CD1c-positive myeloid dendritic cell (primary cell): ENCODE results near the gene GSE1.

Source experiments
- DNase-seq: peaks from one replicate; pipeline ENCODE4 v3.0.0-alpha.2; 2016; ENCODE audit errors: extremely low spot score

The GSE1 gene

DNA sequence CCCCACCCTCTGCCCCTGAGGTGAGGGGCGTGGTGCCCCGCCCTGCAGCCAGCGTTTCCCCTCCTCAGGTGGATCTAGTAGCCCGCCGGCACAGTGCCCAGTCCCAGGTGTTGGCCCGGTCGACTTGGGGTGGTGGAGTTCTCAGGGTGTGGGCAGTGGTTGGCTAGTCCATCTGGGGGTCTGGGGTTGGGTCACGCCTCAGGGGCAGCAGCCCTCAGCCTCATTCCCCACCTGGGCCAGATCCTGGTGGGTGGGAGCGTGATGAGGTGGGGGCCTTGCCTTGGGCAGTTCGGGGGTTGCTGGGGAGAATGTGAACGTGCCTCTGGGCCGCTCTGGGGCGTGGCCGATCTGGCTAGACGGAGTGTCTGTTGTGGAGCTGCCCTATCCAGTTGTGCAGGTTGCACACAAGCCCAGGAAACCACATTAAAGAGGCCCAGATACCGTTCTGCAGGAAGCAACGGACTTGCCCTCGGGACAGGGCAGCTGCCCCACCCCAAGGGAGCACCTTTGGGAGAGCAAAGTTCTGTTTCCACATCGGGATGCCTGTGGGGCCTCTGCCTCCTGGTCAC lies 32.0 kb downstream of the GSE1 start:
- DNase-seq: no peak

DNA sequence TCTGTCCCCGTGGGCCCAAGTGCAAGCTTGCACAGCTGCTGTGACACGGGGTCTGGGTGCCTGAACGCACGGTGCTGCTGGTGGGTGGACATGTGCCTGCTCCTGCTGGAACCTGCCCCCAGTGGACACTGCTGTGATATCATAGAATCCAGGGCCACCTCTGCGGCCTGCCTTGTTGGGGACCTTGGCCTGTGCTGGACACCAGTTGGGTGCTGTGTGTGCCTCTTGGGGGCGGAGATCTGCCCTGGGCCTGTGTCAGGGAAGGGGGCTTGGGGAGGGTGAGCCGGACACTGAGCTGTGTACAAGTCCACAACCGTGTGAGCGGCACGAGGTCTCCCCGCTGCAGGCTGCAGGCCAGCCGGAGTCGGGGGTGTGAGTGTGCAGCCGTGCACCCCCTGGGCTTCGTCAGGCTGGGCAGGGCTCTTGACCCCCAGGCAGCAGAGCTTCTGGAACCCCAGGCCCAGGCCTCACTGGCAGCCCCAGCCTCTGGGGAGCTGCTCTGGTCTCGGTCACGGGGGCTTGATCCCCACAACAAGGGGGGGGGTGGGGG lies 33.3 kb downstream of the GSE1 start:
- DNase-seq: no peak

DNA sequence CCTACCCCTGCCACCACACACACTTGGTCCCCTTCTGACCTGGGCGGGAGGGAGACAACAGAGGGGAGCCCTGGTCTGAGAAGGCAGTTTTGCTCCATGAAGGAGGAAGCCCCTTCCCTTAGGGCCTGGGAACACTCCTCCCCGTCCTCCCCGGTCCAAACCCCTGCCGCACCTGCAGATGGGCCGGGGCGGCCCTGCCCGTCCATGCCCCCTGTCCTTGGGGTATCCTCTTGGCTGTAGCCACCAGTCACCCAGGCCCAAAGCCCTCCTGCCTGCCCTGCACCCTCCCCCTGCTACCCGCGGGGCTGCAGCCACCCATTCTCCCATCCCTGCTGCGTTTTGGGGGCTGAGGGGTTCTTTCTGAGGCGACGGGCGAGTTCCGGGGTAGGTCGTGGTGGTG lies 33.9 kb downstream of the GSE1 start:
- DNase-seq: no peak

DNA sequence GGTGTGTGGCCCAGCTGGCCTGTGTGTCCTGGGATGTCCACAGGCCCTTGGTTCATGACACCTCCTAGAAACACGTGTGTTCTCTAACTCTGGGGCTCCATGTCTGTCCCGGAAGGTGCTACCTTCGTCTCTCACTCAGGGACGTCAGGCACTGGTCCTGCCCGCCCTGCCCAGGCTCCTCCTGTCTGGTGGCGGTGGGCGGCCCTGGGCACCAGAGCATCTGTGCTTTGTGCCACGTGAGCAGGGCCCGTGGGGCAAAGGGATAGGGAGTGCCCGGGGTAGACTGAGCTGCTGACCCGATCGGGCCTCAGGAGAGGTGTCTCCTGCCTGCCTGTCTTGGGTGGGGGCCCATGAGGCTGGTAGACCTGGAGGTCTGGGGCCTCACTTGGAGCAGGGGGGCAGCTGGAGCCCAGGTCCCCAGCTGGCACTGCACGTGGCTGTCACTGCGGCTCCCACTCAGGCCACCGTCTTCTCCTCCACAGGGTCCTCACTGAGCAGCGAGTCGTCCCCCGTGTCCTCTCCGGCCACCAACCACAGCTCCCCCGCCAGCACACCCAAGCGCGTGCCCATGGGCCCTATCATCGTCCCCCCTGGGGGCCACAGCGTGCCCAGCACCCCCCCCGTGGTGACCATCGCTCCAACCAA lies 35.1 kb downstream of the GSE1 start:
- DNase-seq: no peak

DNA sequence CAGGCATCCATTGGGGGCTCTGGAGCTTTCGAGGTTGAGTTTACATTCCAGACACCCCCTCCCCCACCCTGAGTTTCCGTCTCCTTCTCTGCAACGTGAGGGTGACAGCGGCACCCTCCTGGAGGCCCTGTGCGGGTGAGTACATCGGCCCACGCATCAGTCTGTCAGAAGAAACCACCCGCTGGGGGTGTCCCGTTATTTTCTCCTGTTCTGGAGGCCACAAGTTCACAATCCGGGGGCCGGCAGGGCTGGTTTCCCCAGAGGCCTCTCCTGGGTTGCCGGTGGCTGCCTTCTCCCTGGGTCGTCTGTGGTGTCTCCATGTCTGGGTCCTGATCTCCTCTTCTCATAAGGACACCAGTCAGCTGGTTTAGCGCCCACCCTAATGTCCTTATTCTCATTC lies 35.7 kb downstream of the GSE1 start:
- DNase-seq: no peak

DNA sequence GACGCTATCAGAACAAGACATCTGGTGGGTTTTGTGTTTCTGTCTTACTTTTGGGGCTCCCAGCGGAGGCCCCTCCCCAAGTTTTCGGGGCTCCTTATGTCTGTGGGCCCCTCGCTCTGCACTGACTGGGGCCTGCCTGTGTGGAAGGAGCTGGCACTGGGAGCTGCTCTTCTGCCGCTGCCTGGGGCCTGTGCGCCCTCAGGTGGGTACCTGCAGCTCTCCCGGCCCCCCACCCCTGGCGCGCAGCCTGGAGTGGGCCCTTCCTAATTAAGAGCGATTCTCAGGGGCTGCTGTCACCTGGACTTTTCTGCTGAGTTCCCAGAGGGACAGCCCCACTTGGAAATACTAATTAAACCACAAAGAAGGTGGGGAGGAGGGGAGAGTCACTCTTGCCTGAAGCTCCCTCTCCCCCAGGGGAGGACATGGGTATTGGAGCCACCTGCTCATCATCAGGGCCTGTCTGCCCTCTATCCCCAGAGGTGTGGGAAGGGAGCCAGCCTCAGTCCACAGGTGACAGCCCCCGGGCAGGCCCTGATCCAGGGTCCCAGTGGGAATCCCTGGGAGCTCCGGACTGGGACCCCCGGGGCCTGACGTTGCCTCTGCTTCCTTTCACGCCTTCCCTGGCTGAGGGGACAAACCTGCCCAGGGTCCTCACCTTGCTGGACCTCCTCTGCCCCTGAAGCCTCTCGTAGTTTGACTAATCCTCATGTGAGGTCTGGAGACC lies 36.5 kb downstream of the GSE1 start:
- DNase-seq: no peak

DNA sequence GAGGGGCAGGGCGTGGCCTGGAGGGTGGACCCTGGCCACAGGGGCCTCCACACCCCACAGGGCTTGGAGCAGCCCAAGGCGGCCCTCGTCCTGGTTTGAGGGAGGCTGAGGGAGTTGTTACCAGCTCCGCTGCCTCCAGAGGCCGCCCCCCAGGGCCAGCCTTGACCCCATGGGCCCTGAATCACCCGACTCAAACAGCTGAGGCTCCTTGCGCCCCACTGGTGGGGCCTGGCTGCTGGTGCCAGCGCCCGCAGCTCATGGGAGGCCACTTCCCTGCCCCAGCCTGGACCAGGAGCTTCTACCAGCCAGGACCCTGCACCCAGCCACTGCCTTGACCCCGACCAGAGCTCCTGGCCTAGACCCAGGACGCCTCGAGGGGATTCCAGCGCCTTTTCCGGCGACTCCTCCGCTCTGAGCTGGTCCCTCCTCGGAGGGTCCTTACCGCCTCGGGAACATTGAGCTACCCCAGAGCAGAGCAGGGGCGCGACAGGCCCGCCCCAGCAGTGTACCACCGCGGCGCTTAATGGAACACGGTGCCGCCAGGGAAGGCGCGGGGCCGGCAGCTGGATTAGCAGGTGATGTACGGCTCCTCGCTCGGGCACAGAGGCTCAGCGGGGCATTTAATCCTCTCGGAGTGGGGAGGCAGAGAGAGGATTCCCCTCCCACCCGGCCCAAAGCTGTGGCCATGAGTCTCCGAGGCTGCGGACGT lies 37.2 kb downstream of the GSE1 start:
- DNase-seq: no peak

DNA sequence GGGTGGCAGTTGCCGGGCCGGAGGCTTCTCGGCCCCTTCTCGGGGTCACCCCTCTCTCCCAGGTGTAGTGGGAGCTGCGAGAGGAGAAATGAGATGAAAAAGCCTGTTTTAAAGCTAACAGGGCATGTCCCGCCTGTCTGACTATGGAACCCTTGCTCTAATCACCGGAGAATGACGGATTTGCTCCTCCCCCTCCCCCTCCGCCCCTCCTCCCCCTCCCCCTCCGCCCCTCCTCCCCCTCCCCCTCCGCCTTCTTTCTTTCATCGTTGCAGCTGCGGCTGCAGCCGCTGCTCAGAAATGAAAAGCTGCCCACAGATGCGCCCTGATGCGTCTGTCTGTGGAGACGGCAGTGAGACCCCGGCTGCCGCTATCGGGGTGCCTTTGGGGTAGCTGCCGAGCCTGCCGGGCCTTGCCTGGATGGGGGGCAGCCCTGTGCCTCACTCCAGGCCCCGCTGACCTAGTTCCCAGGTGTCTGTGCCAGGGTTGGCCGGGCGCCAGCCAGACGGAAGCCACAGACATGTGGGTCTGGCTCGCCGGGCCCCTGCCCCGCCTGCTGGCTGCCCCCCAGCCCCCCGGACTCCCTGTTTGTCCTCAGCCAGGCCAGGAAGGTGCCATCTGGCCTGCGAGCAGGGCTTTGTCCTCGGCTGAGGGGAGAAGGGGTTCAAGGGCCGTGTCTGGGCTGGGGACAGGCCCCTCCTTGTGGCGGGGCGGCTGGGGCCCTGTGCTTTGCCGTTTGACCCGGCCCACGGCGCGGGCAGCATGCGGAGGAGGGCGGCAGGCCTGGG lies 37.9 kb downstream of the GSE1 start:
- DNase-seq: no peak

DNA sequence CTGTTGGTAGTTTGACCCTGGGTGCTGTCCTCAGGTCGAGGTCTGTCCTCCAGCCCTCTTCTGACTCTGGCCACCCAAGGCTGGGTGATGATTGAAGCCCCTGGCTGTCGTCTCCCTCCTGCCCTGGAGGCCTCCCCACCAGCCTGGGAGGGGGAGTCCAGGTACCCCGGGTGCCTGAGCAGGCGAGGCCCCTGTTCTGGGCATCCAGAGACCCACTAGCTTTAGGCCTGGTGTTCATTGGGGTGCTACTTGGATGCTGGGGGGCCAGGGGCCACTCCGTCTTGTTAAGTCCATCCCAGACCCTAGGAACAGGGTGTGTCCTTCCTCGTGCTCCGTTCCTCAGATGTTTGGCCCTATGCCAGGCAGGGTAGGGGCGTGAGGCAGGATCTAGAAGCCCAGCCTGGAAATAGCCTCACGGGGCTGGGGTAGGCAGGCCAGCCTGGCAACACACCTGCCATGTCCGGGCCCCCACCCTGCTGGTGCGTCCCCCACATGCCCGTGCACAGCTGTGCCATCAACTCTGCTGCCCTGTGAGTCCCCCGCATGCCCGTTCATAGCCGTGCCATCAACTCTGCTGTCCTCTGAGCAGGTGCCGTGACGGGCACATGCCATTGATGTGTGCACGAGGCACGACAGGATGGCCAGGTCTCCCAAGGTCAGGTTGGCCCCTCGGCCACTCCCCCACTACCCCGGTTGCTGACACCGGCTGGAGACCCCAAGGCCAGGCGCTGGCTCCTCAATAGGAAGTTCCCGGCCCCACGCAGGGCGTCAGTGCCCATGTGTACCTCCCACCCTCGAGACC lies 38.7 kb downstream of the GSE1 start:
- DNase-seq: no peak

DNA sequence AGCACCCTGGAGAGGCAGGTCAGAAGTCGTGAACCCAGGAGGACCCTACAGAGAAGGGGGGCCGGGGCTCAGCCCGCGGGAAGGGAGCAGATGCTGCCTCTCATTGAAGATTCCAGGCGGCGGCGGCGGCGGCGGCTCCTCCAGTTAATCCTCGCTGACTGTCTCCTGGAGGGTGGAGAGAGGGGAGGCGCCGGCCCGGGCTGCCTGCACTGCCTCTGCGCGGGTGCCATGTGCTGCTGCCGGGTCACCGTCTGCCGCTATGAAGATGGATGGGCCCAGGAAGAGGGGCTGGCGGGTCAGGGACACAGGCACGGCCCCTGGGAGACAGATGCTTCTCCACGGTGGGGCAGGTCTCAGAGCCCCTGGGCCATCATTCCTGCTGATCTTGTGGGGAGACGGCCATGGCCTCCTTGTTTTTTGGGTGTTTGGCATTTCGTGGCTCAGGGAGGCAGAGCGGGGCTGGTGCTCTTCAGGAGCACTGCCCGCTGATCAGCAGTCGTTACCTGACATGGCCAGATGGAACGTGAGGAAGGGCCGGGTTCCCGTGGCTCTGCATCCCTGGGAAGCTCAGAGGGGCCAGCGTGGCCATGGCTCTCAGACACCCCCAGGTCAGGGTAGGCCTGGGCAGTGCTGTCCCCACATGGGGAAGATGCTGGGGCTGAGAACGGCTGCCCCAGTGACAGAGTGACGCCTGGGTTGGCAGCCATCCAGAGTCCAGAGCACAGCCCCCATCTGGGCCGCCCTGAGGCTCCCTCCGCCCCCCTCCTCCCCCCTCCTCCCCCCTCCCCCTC lies 39.5 kb downstream of the GSE1 start:
- DNase-seq: peak; percentile 47

DNA sequence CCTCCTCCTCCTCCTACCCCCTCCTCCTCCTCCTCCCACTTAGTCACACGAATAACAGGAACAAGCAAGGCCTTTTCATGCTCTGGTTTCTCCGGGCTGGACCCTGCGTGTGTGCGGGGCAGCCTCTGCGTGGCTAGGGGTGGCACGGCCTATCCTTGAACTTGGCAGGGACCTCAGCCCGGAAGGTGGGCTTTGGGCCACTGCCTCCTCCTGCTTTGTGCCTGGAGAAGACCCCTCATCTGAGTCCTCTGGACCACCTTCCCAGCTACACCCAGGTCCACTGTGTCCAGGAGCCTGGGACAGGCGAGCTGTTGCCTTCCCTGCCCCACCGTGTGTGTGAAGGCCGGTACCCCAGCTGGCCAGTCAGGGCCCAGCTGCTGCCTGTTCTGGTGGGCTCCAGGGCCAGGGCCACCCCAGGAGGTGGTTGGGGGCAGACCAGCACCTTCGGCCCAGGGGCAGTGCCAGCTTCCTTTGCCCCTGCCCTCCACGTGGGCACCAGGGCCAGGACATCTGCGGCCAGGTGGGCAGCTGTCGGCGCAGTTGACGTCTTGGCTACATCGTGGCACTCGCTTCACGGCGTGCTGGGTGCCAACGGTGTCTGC lies 40.3 kb downstream of the GSE1 start:
- no peak for DNase-seq

DNA sequence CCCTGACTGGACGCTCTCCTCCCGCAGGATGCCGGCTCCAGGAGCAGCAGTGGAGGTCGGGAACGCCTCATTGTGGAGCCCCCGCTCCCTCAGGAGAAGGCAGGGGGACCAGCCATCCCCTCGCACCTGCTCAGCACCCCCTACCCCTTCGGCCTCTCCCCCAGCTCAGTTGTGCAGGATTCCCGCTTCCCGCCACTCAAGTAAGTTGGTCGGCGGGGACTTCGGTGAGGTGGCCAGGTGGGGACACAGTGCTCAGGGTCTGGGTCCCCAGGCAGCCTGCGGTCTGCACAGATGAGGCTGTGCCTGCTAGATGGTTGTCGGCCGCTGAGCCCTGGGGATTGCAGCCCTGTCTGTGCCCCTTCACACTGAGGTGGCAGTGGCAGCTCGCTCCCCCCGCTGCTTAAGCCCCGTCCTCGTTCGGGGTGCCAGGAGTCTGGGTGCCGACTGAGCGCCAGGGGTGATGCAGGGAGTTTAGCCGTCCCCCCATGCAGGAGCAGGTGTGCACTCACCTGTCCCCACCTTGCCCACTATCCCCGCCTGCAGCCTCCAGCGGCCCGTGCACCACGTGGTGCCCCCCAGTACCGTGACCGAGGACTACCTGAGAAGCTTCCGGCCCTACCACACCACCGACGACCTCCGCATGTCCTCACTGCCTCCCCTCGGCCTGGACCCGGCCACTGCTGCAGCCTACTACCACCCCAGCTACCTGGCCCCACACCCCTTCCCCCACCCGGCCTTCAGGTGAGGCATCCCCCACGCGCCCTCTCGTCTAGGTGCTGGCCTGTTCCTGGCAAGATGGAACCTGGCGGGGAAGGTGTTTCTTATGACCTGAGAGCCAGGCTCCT lies 41.4 kb downstream of the GSE1 start:
- no peak for DNase-seq

DNA sequence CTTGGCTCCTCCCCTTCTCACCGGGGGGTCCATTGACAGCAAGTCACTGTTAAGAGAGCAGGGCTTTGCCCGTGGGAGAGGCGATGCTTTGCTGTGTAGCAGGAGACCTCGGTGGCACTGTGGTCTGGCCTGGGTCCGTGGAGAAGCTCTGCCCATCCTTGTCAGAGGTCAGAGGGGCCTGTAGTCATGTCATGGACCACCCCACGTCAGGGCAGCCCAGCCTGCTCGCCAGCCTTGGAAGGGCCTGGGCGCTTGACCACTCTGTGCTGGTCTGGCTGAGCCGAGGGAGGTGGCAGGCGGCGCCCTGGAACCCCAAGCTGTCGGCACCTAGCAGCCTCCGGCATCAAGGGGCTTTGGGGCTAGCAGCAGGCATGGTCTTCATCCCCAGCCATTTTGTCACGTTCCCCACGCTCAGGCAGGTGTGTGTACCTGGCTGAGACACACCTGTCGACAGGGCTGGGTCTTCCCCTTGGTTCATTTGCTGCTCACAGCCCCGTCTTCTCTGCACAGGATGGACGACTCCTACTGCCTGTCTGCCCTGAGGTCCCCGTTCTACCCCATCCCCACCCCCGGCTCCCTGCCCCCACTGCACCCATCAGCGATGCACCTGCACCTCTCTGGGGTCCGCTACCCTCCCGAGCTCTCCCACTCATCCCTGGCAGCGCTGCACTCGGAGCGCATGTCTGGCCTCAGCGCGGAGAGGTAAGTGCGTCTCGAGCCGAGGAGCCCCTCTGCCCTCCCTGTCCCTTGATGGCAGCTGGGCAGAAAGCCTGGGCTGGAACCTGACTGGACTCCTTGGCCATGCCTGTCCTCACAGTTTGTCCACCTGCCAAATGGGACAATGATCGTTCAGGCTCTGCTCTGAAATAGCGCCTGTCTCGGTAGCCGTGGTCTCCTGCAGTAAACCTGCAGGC lies 42.4 kb downstream of the GSE1 start:
- DNase-seq: no peak

DNA sequence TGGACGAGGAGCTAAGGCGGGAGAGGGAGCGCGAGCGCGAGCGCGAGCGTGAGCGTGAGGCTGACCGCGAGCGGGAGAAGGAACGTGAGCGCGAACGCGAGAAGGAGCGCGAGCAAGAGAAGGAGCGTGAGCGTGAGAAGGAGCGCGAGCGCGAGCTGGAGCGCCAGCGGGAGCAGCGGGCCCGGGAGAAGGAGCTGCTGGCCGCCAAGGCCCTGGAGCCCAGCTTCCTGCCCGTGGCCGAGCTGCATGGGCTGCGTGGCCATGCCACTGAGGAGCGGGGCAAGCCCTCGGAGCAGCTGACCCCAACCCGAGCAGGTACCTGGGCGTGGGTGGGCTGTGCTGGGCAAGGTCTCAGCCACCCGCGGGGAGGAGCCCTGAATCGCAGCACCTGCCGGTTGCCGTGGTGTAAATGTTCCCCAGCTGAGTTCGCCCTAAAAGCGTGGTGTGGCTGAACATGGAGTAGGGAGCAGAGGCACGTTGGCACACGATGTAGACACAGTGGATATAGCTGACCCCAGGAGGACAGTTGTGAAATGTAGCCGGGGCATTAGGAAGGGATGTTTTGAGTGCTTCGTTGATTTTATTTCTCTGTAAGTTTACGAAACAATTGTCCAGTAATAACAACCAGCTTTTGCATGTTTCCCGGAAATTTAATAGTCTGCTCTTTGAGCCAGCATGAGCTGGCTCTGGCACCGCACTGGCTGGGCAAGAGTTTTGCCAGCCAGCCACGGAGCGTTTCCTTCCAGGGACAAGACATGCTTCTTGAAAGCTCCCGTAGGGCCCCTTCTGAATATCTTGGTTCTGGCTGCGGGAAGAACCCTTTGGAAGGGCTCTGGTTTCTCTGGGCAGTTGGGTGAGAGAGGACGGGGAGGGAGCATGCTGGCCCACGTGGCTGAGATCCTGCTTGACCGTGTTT lies 43.5 kb downstream of the GSE1 start:
- DNase-seq: no peak

DNA sequence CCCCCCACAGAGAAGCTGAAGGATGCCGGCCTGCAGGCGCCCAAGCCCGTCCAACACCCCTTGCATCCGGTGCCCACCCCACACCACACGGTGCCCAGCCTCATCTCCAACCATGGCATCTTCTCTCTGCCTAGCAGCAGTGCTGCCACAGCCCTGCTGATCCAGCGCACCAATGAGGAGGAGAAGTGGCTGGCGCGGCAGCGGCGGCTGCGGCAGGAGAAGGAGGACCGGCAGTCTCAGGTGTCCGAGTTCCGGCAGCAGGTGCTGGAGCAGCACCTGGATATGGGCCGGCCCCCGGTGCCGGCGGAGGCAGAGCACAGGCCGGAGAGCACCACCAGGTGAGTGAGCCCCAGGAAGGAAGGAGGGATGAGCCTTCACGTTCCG lies 44.1 kb downstream of the GSE1 start:
- DNase-seq: no peak

DNA sequence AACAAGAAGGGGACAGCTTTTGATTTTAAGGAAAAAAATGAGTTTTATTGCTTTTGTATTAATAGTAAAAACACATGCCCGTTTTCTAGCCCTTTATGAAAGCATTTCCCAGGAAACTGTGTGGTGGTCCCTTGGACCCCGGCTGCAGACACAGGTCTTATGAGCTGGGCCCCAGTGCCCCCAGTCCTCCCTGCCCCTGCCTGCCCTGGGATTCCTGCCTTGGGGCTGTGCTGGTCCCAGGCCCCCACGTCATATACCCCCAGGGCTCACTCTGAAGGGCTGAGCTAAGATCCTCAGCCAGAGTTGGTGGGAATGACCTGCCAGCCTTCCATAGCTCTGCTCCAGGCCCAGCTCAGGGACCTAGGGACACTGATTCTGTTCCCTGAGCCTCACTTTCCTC lies 44.9 kb downstream of the GSE1 start:
- no peak for DNase-seq
